ENCODE measurements around the gene DFFB. TPM values are rescaled to one million over a fixed set of nuclear protein-coding genes. Genes with fewer than 3 reads are reported as not detected.
A peak's percentile ranks its signal among the peaks of the same experiment; 100 is the strongest.

The DFFB gene
- polyA plus RNA-seq, 6 donors from 2014 or later, result 2.7 to 10.2 (median 7.3) TPM

DNA sequence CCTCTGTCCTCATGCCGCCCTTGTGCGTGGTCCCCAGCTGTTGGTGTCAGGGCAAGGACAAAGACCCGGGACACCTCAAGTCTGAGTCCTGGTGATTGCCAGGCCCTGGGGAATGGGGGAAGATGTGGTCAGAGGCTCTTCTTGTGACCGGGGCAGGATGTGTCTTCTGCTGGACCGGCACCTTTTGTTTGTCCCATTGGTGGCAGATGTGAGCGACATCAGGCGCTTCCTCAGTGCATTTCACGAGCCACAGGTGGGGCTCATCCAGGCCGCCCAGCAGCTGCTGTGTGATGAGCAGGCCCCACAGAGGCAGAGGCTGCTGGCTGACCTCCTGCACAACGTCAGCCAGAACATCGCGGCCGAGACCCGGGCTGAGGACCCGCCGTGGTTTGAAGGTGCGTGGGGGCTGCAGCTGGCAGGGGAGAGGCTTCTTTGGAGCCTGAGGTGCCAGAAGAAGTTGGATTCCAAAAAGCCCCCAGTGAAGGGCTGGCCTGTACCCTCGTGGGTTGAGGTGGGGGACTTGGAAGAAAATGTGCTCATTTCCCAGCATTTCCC is 8.4 kb downstream of the DFFB start:
- H3K9me3 Mint-ChIP-seq, result peaks cover 0 to 4% (median 0%) of the 10 kb centered on the region in 7 donors
- ATAC-seq (ENCODE audit: low read depth in 2 of 2), result no peak
- H3K4me3 Mint-ChIP-seq, result no peak overlapping the region
- DNase-seq, result no peak
- peaks cover 4 to 24% of the 10 kb centered on the region in 2 donors for H3K36me3 Mint-ChIP-seq
- H3K27ac Mint-ChIP-seq, result no peak overlapping the region
- H3K4me1 Mint-ChIP-seq, result peaks cover 4 to 15% (median 6%) of the 10 kb centered on the region in 3 donors
- no peaks in the 10 kb centered on the region for H3K27me3 Mint-ChIP-seq

DNA sequence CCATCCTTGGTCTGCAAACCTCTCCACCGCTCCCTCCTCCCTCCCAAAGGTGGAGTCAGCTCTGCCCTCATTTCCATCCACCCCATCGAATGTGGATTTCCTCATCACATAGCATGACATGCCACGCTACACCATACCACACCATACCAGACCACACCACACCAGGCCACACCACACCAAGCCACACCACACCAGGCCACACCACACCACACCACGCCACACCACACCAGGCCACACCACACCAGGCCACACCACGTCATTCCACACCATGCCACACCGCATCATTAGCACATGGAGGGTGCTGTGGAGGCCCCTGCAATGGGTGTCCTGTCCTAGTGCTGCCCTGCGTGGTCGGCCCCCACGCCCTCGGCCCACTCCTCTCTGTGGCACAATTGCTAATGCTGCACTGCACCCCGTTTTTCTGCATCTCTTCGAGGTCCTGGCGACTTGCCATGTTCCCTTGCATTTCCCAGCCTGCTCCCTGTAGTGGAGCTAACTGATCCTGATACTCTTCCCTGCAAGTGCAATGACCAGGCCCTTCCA is 11.3 kb downstream of the DFFB start:
- Mint-ChIP-seq H3K27ac (peak overlapping the region in 2 of 6 donors; percentile 36 to 88), H3K4me3 (peak overlapping the region in 2 of 8 donors; percentile 35 to 67), H3K9me3 (peaks cover 0 to 4% (median 0%) of the 10 kb centered on the region in 7 donors), H3K27me3 (no peaks in the 10 kb centered on the region), H3K36me3 (peaks cover 4 to 24% of the 10 kb centered on the region in 2 donors), H3K4me1 (peaks cover 1 to 14% (median 6%) of the 10 kb centered on the region in 3 donors)
- no peak for DNase-seq
- ATAC-seq (ENCODE audit: low read depth in 2 of 2), result no peak

DNA sequence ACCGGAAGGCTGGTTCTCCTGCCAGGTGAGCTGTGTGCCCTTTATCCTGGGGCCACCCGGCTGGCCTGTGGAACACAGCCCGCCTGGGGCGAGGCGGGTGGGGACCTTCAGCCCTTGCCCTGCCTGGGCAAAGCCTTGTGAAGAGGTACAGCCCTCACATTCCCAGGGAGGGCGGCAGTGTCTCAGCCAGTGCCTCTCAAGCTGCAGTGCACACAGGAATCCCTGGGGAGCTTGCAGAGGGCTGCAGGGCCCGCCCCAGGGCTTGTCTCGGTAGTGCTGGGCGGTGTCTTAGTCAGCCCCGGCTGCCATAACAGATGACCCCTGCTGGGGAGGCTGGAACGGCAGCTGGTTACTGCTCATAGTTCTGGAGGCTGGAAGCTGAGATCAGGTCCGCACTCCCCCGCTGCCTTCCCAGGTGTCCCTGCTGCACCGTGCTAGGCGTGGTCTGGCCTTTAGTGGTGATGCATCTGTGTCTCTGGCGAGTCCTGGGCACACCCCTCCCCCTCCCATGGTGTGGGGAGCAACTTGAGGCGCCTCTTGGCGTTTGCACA is 12.6 kb downstream of the DFFB start:
- H3K27ac Mint-ChIP-seq, result no peak overlapping the region
- no peaks in the 10 kb centered on the region for H3K27me3 Mint-ChIP-seq
- peaks cover 4 to 24% of the 10 kb centered on the region in 2 donors for H3K36me3 Mint-ChIP-seq
- DNase-seq (no peak), ATAC-seq (ENCODE audit: low read depth in 2 of 2) (no peak)
- peaks cover 1 to 13% (median 6%) of the 10 kb centered on the region in 3 donors for H3K4me1 Mint-ChIP-seq
- peaks cover 0 to 4% (median 0%) of the 10 kb centered on the region in 7 donors for H3K9me3 Mint-ChIP-seq
- no peak overlapping the region for H3K4me3 Mint-ChIP-seq

DNA sequence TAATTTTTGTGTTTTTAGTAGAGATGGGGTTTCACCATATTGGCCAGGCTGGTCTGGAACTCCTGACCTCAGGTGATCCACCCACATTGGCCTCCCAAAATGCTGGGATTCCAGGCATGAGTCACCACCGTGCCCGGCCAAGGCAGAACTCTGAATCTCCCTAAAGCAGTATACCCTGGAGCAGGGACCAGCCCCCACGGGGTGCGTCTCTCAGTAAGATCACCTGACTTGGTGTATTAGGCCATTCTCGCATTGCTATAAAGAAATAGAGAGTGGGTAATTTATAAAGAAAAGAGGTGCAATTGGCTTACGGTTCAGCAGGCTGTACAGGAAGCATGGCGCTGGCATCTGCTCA is 14.2 kb downstream of the DFFB start:
- no peak overlapping the region for H3K27ac Mint-ChIP-seq
- DNase-seq, result no peak
- peaks cover 19 to 24% of the 10 kb centered on the region in 2 donors for H3K36me3 Mint-ChIP-seq
- ATAC-seq (ENCODE audit: low read depth in 2 of 2), result no peak
- no peak overlapping the region for H3K4me3 Mint-ChIP-seq
- H3K4me1 Mint-ChIP-seq, result peaks cover 1 to 9% (median 6%) of the 10 kb centered on the region in 3 donors
- H3K27me3 Mint-ChIP-seq, result no peaks in the 10 kb centered on the region
- peaks cover 0 to 4% (median 0%) of the 10 kb centered on the region in 7 donors for H3K9me3 Mint-ChIP-seq

DNA sequence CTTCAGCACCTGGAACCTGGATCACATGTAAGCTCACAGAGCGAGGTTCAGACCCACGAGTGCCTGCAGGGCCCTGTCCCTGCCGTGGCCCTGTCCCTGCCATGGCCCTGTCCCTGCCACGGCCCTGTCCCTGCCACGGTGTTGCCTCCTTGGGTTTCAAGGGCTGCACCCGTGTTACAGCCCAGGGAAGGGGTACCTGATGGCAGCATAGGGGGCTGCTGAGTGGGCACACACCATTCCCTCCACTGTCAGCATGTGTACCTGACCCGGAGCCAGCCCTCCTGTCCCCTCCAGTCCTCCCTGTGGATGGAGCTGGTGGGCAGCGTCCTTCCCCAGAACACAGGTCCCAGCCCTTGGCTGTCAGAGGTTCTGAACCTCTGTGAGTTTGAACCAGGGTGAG is 15.3 kb downstream of the DFFB start:
- ATAC-seq (ENCODE audit: low read depth in 2 of 2), result no peak
- peaks cover 1 to 9% (median 6%) of the 10 kb centered on the region in 3 donors for H3K4me1 Mint-ChIP-seq
- DNase-seq, result no peak
- no peaks in the 10 kb centered on the region for H3K27me3 Mint-ChIP-seq
- H3K36me3 Mint-ChIP-seq, result peaks cover 14 to 24% of the 10 kb centered on the region in 2 donors
- H3K9me3 Mint-ChIP-seq, result peaks cover 0 to 4% (median 0%) of the 10 kb centered on the region in 7 donors
- no peak overlapping the region for H3K4me3 Mint-ChIP-seq
- no peak overlapping the region for H3K27ac Mint-ChIP-seq

DNA sequence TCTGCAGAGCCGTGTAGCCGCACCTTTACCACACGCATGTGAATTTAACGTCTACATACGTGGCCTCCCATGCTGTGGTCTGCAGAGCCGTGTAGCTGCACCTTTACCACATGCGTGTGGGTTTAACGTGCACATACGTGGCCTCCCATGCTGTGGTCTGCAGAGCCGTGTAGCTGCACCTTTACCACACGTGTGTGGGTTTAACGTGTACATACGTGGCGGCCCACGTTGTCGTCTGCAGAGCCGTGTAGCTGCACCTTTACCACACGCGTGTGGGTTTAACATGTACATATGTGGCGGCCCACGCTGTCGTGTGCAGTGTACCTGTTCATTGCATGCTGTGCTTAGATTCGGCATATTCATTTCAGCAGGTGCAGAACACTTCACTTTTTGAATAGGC is 17.5 kb downstream of the DFFB start:
- H3K27me3 Mint-ChIP-seq, result no peaks in the 10 kb centered on the region
- H3K36me3 Mint-ChIP-seq, result peaks cover 28 to 29% of the 10 kb centered on the region in 2 donors
- H3K4me1 Mint-ChIP-seq, result peaks cover 0 to 4% (median 0%) of the 10 kb centered on the region in 3 donors
- H3K27ac Mint-ChIP-seq, result no peak overlapping the region
- ATAC-seq (ENCODE audit: low read depth in 2 of 2) (no peak), DNase-seq (no peak)
- H3K4me3 Mint-ChIP-seq, result no peak overlapping the region
- peaks cover 3 to 6% (median 4%) of the 10 kb centered on the region in 7 donors for H3K9me3 Mint-ChIP-seq

DNA sequence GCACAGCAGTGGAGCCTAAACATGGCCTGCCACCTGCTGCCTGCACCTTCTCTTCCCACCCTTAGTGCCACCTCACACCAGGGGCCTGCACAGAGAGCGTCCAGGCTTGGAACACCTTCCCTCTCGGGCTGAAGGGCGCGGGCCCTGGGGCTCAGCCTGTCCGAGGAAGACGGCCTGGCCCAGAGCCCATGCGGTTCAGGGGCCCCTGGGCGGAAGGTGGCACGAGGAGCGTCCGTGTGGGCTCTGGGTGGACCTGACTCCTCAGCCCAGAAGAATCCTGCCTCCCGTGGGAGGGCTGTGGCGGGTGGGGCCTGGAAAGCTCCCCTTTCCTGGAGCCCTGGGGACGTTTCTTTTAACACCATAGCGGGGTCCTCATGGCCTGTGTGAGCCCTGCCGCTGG is 19.4 kb downstream of the DFFB start:
- ATAC-seq (ENCODE audit: low read depth in 2 of 2), result no peak
- Mint-ChIP-seq H3K4me3 (no peak overlapping the region), H3K9me3 (peaks cover 3 to 6% (median 4%) of the 10 kb centered on the region in 7 donors), H3K27ac (no peak overlapping the region), H3K36me3 (peaks cover 23 to 29% of the 10 kb centered on the region in 2 donors), H3K27me3 (no peaks in the 10 kb centered on the region), H3K4me1 (no peaks in the 10 kb centered on the region)
- no peak for DNase-seq

DNA sequence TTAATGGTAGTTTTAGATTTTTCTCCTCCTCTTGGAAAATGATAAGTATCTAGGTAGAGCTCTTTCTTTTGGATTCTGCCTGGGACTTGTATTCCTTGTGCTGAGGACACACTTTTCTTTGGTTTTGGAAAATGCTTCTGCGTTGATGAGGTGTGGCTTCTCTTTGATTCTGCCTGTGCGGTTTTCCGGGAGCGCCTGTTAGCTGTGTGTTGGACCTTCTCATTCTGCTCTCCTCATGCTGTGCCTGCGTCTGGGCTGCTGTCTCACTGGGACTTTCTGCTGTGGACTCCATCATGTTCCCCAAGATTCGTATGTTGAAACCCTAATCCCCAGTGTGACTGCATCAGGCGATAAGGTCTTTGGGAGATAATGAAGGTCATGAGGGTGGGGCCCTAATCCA is 21.8 kb downstream of the DFFB start:
- Mint-ChIP-seq H3K9me3 (peaks cover 3 to 6% (median 4%) of the 10 kb centered on the region in 7 donors), H3K27me3 (no peaks in the 10 kb centered on the region), H3K27ac (no peak overlapping the region), H3K36me3 (peaks cover 23 to 34% of the 10 kb centered on the region in 2 donors), H3K4me1 (no peaks in the 10 kb centered on the region), H3K4me3 (no peak overlapping the region)
- ATAC-seq (ENCODE audit: low read depth in 2 of 2) (no peak), DNase-seq (no peak)

DNA sequence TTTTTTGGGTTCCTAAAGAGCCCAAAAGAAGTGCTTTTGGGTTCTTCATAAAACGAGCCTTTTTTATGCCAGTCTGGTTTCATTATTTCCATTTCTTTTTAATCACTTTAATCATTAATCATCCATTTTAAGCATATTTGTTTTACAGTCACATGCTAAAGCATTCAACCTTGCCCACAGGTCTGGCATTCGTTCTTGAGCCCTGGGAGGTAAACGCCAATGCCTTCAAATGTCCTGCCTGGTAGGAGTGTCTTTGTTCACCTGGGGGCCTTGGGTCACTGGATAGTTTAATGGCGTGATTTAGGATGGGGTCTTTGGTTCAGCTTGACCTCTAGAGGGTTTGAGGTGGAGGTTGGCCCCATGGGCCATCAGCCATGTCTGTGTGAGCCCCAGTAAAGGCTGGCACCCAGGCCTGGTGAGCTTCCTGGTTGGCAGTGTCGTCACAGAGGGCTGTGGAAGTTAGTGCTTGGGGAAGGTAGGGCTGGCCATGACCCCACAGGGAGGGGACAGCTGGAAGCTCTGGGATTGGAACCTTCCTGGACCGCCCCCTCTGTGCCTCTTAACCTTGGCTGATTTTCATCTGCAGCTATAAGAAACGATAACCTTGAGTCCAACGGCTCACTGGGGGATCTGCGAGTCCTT is 22.6 kb downstream of the DFFB start:
- Mint-ChIP-seq H3K36me3 (peaks cover 26 to 42% of the 10 kb centered on the region in 2 donors), H3K9me3 (peaks cover 3 to 6% (median 4%) of the 10 kb centered on the region in 7 donors), H3K27ac (no peak overlapping the region), H3K27me3 (no peaks in the 10 kb centered on the region), H3K4me1 (no peaks in the 10 kb centered on the region), H3K4me3 (no peak overlapping the region)
- DNase-seq, result no peak
- no peak for ATAC-seq (ENCODE audit: low read depth in 2 of 2)

DNA sequence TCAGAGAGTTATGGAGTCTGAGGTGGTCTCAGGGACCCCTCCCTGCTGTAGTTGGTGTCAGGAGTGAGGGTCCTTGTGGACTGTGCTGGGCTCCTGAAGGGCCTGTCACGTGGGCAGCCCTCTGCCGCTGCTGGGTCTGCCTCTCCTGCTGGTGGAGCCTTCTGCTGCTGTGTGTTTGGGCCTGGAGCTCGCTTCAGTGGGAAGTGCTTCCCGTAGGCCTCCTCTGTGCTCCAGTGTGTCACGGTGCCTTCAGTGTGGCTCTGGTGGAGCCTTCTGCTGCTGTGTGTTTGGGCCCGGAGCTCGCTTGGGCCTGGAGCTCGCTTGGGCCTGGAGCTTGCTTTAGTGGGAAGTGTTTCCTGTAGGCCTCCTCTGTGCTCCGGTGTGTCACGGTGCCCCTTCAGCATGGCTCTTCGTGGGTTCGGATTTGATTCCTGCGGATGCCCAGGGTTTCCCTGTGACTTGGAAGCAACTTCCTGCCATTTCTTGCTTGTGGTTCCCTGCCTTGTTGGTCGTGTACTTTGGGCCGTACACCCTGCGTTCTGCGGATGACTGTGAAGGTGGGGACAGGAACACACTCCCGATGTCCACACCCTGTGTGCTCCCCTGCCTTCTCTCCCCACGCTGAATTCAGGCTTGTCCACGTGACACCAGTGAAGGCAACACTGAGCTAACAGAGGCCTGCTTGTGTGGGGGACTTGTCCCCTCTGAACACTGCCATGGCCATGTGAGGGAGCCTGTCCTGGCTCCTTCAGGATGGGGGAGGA is 23.3 kb downstream of the DFFB start:
- no peaks in the 10 kb centered on the region for H3K27me3 Mint-ChIP-seq
- ATAC-seq (ENCODE audit: low read depth in 2 of 2), result no peak
- no peak for DNase-seq
- H3K36me3 Mint-ChIP-seq, result peaks cover 31 to 37% of the 10 kb centered on the region in 2 donors
- H3K27ac Mint-ChIP-seq, result peak overlapping the region in 1 of 6 donors; percentile 54
- H3K9me3 Mint-ChIP-seq, result peaks cover 3 to 4% (median 4%) of the 10 kb centered on the region in 7 donors
- no peaks in the 10 kb centered on the region for H3K4me1 Mint-ChIP-seq
- H3K4me3 Mint-ChIP-seq, result no peak overlapping the region

DNA sequence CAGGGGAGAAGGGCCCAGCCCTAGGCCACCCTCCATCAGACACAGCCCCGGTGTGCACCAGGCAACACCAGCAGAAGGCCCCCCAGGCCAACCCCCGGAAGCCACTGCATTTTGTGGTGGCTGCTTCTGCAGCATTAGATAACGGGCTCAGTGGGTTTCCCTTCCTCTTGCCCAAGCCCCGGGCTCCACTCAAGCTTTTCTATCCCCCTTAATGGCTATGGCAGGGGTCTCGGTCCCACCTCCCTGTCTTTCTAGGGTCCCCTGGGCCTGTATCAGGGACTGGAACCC is 23.9 kb downstream of the DFFB start:
- Mint-ChIP-seq H3K36me3 (peaks cover 31 to 32% of the 10 kb centered on the region in 2 donors), H3K27ac (peak overlapping the region in 3 of 6 donors; percentile 47 to 76 (median 54))
- ATAC-seq (ENCODE audit: low read depth in 2 of 2), result no peak

DNA sequence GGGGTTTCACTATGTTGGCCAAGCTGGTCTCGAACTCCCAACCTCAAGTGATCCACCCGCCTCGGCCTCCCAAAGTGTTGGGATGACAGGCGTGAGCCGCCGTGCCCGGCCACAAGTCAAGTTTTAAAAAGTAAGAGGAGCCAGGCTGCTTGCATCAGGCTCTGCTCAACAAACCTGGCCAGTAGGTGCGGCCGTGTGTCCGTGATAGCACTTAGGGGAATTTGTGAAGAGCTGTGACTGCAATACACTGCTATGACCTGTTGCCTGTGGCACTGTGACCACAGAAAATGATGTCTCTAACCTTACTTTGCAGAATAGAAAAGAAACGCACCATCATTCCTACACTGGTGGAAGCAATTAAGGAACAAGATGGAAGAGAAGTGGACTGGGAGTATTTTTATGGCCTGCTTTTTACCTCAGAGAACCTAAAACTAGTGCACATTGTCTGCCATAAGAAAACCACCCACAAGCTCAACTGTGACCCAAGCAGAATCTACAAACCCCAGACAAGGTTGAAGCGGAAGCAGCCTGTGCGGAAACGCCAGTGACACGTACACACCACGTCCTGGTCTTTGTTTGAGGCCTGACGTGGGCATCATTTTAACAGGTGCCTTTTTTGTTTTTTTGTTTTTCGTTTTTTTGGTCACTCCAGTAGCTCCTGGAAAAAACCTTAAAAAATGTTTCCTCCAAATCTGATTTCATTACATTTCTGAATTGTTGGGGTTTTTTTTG is 26.1 kb downstream of the DFFB start:
- DNase-seq, result no peak
- H3K9me3 Mint-ChIP-seq, result peaks cover 3 to 4% (median 4%) of the 10 kb centered on the region in 7 donors
- peak overlapping the region in 1 of 6 donors; percentile 75 for H3K27ac Mint-ChIP-seq
- peaks cover 30% of the 10 kb centered on the region in 2 donors for H3K36me3 Mint-ChIP-seq
- no peaks in the 10 kb centered on the region for H3K27me3 Mint-ChIP-seq
- ATAC-seq (ENCODE audit: low read depth in 2 of 2), result no peak
- no peak overlapping the region for H3K4me3 Mint-ChIP-seq
- no peaks in the 10 kb centered on the region for H3K4me1 Mint-ChIP-seq

More for the DNA sequence above, 23.9 kb downstream of the DFFB start:
- no peak overlapping the region for H3K4me3 Mint-ChIP-seq
- H3K4me1 Mint-ChIP-seq, result no peaks in the 10 kb centered on the region
- H3K9me3 Mint-ChIP-seq, result peaks cover 3 to 4% (median 4%) of the 10 kb centered on the region in 7 donors
- H3K27me3 Mint-ChIP-seq, result no peaks in the 10 kb centered on the region
- no peak for DNase-seq

DNA sequence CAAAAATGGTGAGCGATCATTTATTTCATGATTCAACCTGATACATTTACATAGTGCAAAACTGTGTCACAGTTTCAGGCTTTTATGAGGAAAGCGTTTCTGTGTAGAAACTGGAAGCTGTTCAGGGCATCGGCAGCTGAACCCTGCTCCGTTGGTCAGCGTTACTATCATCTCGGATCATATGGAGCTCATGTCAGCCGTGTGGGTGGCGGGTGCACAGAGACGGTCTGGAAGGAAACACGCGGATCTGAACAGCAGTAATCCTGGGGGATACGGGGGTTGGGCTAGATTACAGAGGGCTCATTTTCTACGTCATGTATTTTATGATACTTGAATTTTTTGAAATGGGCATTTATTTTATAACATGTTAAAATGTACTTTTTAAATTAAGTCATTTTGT is 27.7 kb downstream of the DFFB start:
- ATAC-seq (ENCODE audit: low read depth in 2 of 2) (no peak), DNase-seq (no peak)
- Mint-ChIP-seq H3K4me1 (peaks cover 0 to 1% (median 0%) of the 10 kb centered on the region in 3 donors), H3K9me3 (no peaks in the 10 kb centered on the region), H3K27me3 (no peaks in the 10 kb centered on the region), H3K4me3 (no peak overlapping the region), H3K36me3 (peaks cover 15 to 19% of the 10 kb centered on the region in 2 donors), H3K27ac (no peak overlapping the region)
